GM12878 (cell line): ENCODE measurements around the gene ANXA4. TPM values are rescaled to one million over a fixed set of nuclear protein-coding genes. Genes with fewer than 3 reads are reported as not detected.

ENCODE experiments used
- BACH1 ChIP-seq: fragments of 450-650 bp; IDR thresholded peaks from 2 replicates; pipeline ENCODE4 v1.6.1; 2017; ENCODE audit warnings: mild to moderate bottlenecking, borderline replicate concordance
- CBX3 ChIP-seq: fragments of 200-600 bp; sonication (generic); IDR thresholded peaks from 2 replicates; pipeline ENCODE4 v1.6.1; 2016; ENCODE audit warnings: low read depth, borderline replicate concordance
- CEBPZ ChIP-seq: fragments of 150-350 bp; IDR thresholded peaks from 2 replicates; pipeline ENCODE4 v1.6.1; 2016; ENCODE audit warnings: low read depth, low read length
- CREB1 ChIP-seq: IDR thresholded peaks from 2 replicates; pipeline ENCODE4 v1.6.1; 2012; ENCODE audit warnings: low read depth, mild to moderate bottlenecking, inconsistent platforms
- E4F1 ChIP-seq: fragments of 450-650 bp; IDR thresholded peaks from 2 replicates; pipeline ENCODE4 v1.6.1; 2018; ENCODE audit warnings: borderline replicate concordance, mild to moderate bottlenecking; ENCODE audit not compliant: partially characterized antibody
- GATAD2B ChIP-seq: fragments of 450-650 bp; conservative IDR thresholded peaks from 2 replicates; pipeline ENCODE4 v1.6.1; 2017; ENCODE audit warnings: low read depth, mild to moderate bottlenecking, moderate library complexity
- HCFC1 ChIP-seq: fragments of 150-350 bp; IDR thresholded peaks from 2 replicates; pipeline ENCODE4 v1.6.1; 2014; ENCODE audit warnings: low read length
- IKZF2 ChIP-seq, 2 experiments: fragments of 450-650 bp; IDR thresholded peaks; 2 replicates each; pipeline ENCODE4 v1.6.1; 2017; ENCODE audit warnings: mild to moderate bottlenecking in 2 of 2, moderate library complexity in 2 of 2
- MTA2 ChIP-seq: fragments of 450-650 bp; IDR thresholded peaks from 2 replicates; pipeline ENCODE4 v1.6.1; 2016; ENCODE audit warnings: low read depth, mild to moderate bottlenecking, moderate library complexity
- NFYA ChIP-seq: IDR thresholded peaks from 2 replicates; pipeline ENCODE4 v1.6.1; 2011; ENCODE audit warnings: low read depth, mild to moderate bottlenecking, low read length, improper control_type of control experiment, borderline replicate concordance
- NR2C1 ChIP-seq: fragments of 450-650 bp; IDR thresholded peaks from 2 replicates; pipeline ENCODE4 v1.6.1; 2017; ENCODE audit warnings: antibody characterized with exemption, mild to moderate bottlenecking, moderate library complexity
- NRF1 ChIP-seq: conservative IDR thresholded peaks from 2 replicates; pipeline ENCODE4 v1.6.1; 2011; ENCODE audit warnings: mild to moderate bottlenecking, low read depth, low read length, improper control_type of control experiment
- PAX5 ChIP-seq: IDR thresholded peaks from 2 replicates; pipeline ENCODE4 v1.6.1; 2011; ENCODE audit warnings: low read depth, low read length, borderline replicate concordance
- PAX8 ChIP-seq: fragments of 450-650 bp; IDR thresholded peaks from 2 replicates; pipeline ENCODE4 v1.6.1; 2017; ENCODE audit warnings: mild to moderate bottlenecking, moderate library complexity
- PKNOX1 ChIP-seq: fragments of 450-650 bp; IDR thresholded peaks from 2 replicates; pipeline ENCODE4 v1.6.1; 2016; ENCODE audit warnings: mild to moderate bottlenecking
- POLR2AphosphoS2 ChIP-seq: IDR thresholded peaks from 2 replicates; pipeline ENCODE4 v1.6.1; 2011; ENCODE audit warnings: low read depth, mild to moderate bottlenecking, low read length, improper control_type of control experiment, moderate library complexity
- RCOR1 ChIP-seq: conservative IDR thresholded peaks from 2 replicates; pipeline ENCODE4 v1.6.1; 2012; ENCODE audit warnings: low read depth, low read length, improper control_type of control experiment
- SMAD1 ChIP-seq: fragments of 450-650 bp; IDR thresholded peaks from 2 replicates; pipeline ENCODE4 v1.6.1; 2018; ENCODE audit warnings: mild to moderate bottlenecking, low read depth; ENCODE audit not compliant: partially characterized antibody
- SMARCA5 ChIP-seq: fragments of 450-650 bp; IDR thresholded peaks from 2 replicates; pipeline ENCODE4 v1.6.1; 2017; ENCODE audit warnings: mild to moderate bottlenecking
- SP1 ChIP-seq: IDR thresholded peaks from one replicate; pipeline ENCODE4 v1.6.1; 2011; ENCODE audit warnings: low read depth, low read length
- SUZ12 ChIP-seq: fragments of 200-600 bp; sonication (generic); IDR thresholded peaks from one replicate; pipeline ENCODE4 v1.6.1; 2018; ENCODE audit warnings: antibody characterized with exemption, mild to moderate bottlenecking; ENCODE audit not compliant: unreplicated experiment
- TCF12 ChIP-seq: IDR thresholded peaks from 2 replicates; pipeline ENCODE4 v1.6.1; 2011; ENCODE audit warnings: low read depth, mild to moderate bottlenecking, low read length
- YY1 ChIP-seq: IDR thresholded peaks from 2 replicates; pipeline ENCODE4 v1.6.1; 2011; ENCODE audit warnings: low read depth, mild to moderate bottlenecking, low read length
- ZBED1 ChIP-seq: IDR thresholded peaks from 2 replicates; pipeline ENCODE4 v1.6.1; 2016; ENCODE audit warnings: borderline replicate concordance
- ZNF274 ChIP-seq: IDR thresholded peaks from one replicate; pipeline ENCODE4 v1.8.0; 2011; ENCODE audit not compliant: insufficient read length, insufficient read depth
- polyA plus RNA-seq, 11 experiments: library from polyadenylated mRNA; depleted of rRNA in 4 of 11; unstranded in 6 of 11; stranded (reverse) in 5 of 11; fragments of >200 nt; fragmentation: Nextera tagmentation in 4 of 11; fragmentation: Illumina TruSeq in 1 of 11; extraction: Ambion mirVana in 4 of 11; extraction: Trizol in 1 of 11; gene quantifications; 1 replicate in 1 of 11; 2 replicates in 10 of 11; pipeline versions ENCODE4 v1.2.1 to v1.2.3, GENCODE V29; 2011 to 2016; ENCODE audit warnings: inconsistent platforms in 2 of 11, missing spikeins in 2 of 11, low read depth in 1 of 11
- total RNA-seq, 4 experiments: library from RNA; depleted of rRNA in 3 of 4; stranded (reverse); fragments of >200 nt in 3 of 4; fragmentation: Illumina TruSeq in 1 of 4; extraction: Trizol in 1 of 4; gene quantifications; 2 replicates each; pipeline versions ENCODE4 v1.2.1 to v1.2.3, GENCODE V29; 2013 to 2021

Gene ANXA4
- total and polyA plus RNA-seq, 10 of the 15 experiments (the other 5 are each of a cell fraction or from before 2014, with no cell fraction given), result 16.3 to 97.2 (median 71.0) TPM

GRCh38 chr2:69829256-69830044, 87.5 kb downstream of the ANXA4 start, which contains the start of gene GMCL1 (continued):
- TF ChIP-seq CEBPZ, result no peak
- TF ChIP-seq RCOR1, result no peak
- TF ChIP-seq PAX8, result no peak
- TF ChIP-seq PAX5, result peak; percentile 49; the same call in 1 of the 2 replicates
- no peak for TF ChIP-seq CBX3
- TF ChIP-seq NR2C1, result no peak; the same call in 1 of the 2 replicates
- TF ChIP-seq CREB1, result peak; percentile 90; the same call in 1 of the 2 replicates
- no peak for TF ChIP-seq SUZ12
- no peak for TF ChIP-seq NFYA
- no peak for TF ChIP-seq E4F1
- TF ChIP-seq GATAD2B, result no peak; the same call in 1 of the 2 replicates
- TF ChIP-seq YY1, result no peak
- peak; percentile 96 for TF ChIP-seq NRF1
- TF ChIP-seq SMARCA5, result no peak
- peak; percentile 90; the same call in 1 of the 2 replicates for TF ChIP-seq POLR2AphosphoS2
- 0 out of 4 replicates have a peak, but pooled peaks of 1 of the 2 experiments have one; percentile 25 for TF ChIP-seq IKZF2 (IDR thresholded peaks at IDR 0.05)
- TF ChIP-seq MTA2, result no peak
- 0 out of 2 replicates have a peak, but pooled peaks have one; percentile 26 for TF ChIP-seq TCF12
- TF ChIP-seq ZNF274, result no peak
- no peak for TF ChIP-seq ZBED1
- TF ChIP-seq PKNOX1, result peak; percentile 77
- peak; percentile 74 for TF ChIP-seq SP1
- TF ChIP-seq SMAD1, result peak; percentile 55
- peak; percentile 70 for TF ChIP-seq BACH1
- peak; percentile 46 for TF ChIP-seq HCFC1
